CD4-positive, CD25-positive, alpha-beta regulatory T cell (primary cell): ENCODE results near the gene RAPGEF6. TPM values are rescaled to one million over a fixed set of nuclear protein-coding genes. Genes with fewer than 3 reads are reported as not detected.
"Not testable (repeated sequence)": the region's sequence is repeated elsewhere in the genome, so short reads cannot be mapped to it uniquely, and the experiment has no call there.

Source experiments
- ATAC-seq, 2 donors: fragments of 150-1000 bp; cut with Tn5 transposase; one replicate each; pipeline ENCODE4 v1.10.0; 2021; ENCODE audit warnings: low read depth in 2 of 2, moderate number of reproducible peaks in 2 of 2, moderate library complexity in 1 of 2
- DNase-seq, 3 donors: peaks; one replicate each; pipeline versions ENCODE4 v3.0.0 to v3.0.0-alpha.2; 2012 to 2022; ENCODE audit warnings: mixed read lengths in 1 of 3
- H3K27ac ChIP-seq: one replicate; pipeline ENCODE4 v1.7.0; 2013; ENCODE audit warnings: mild to moderate bottlenecking, low read length; ENCODE audit not compliant: insufficient read depth, poor library complexity, severe bottlenecking
- H3K27me3 ChIP-seq: one replicate; pipeline ENCODE4 v1.7.0; 2013; ENCODE audit warnings: low read length; ENCODE audit not compliant: control insufficient read depth, insufficient read depth
- H3K36me3 ChIP-seq: one replicate; pipeline ENCODE4 v1.7.0; 2013; ENCODE audit warnings: mild to moderate bottlenecking, low read length, moderate library complexity; ENCODE audit not compliant: control insufficient read depth, insufficient read depth
- H3K4me1 ChIP-seq: 2 replicates; pipeline ENCODE4 v1.7.0; 2013; ENCODE audit warnings: mild to moderate bottlenecking, low read length; ENCODE audit not compliant: insufficient read depth, control insufficient read depth, poor library complexity, severe bottlenecking
- H3K4me3 ChIP-seq: one replicate; pipeline ENCODE4 v1.7.0; 2013; ENCODE audit warnings: low read depth, mild to moderate bottlenecking, low read length, moderate library complexity
- H3K9me3 ChIP-seq, 2 experiments: 1 replicate in 1 of 2; 2 replicates in 1 of 2; pipeline ENCODE4 v1.7.0; 2013; ENCODE audit warnings: low read length in 2 of 2, mild to moderate bottlenecking in 1 of 2, moderate library complexity in 1 of 2; ENCODE audit not compliant: control insufficient read depth in 2 of 2
- H3K27ac Mint-ChIP-seq, 3 donors: one replicate each; pipeline ENCODE4 v1.8.0; 2020 to 2022; ENCODE audit warnings: mild to moderate bottlenecking in 3 of 3, mixed read lengths in 3 of 3, moderate library complexity in 2 of 3
- H3K27me3 Mint-ChIP-seq: one replicate; pipeline ENCODE4 v1.8.0; 2022; ENCODE audit warnings: mild to moderate bottlenecking, mixed read lengths
- H3K36me3 Mint-ChIP-seq: one replicate; pipeline ENCODE4 v1.8.0; 2020; ENCODE audit warnings: mixed read lengths
- H3K4me1 Mint-ChIP-seq, 4 donors: one replicate each; pipeline ENCODE4 v1.8.0; 2020 to 2022; ENCODE audit warnings: mixed read lengths in 4 of 4, mild to moderate bottlenecking in 1 of 4
- H3K4me3 Mint-ChIP-seq, 4 donors: one replicate each; pipeline ENCODE4 v1.8.0; 2020 to 2022; ENCODE audit warnings: mild to moderate bottlenecking in 4 of 4, mixed read lengths in 4 of 4, moderate library complexity in 3 of 4
- H3K9me3 Mint-ChIP-seq, 7 donors: one replicate each; pipeline ENCODE4 v1.8.0; 2020 to 2022; ENCODE audit warnings: mixed read lengths in 7 of 7, mild to moderate bottlenecking in 3 of 7, moderate library complexity in 2 of 7
- polyA plus RNA-seq, 4 donors: library from polyadenylated mRNA; unstranded; fragments of 300-500 nt; fragmentation: Illumina TruSeq; gene quantifications; one replicate each; pipeline ENCODE4 v1.2.3, GENCODE V29; 2021
- total RNA-seq: library from RNA; stranded (reverse); gene quantifications from one replicate; pipeline ENCODE4 v1.2.3, GENCODE V29; 2022

RAPGEF6 gene
- total and polyA plus RNA-seq, 5 donors from 2014 or later = 24.4 to 66.6 (median 34.1) TPM

DNA sequence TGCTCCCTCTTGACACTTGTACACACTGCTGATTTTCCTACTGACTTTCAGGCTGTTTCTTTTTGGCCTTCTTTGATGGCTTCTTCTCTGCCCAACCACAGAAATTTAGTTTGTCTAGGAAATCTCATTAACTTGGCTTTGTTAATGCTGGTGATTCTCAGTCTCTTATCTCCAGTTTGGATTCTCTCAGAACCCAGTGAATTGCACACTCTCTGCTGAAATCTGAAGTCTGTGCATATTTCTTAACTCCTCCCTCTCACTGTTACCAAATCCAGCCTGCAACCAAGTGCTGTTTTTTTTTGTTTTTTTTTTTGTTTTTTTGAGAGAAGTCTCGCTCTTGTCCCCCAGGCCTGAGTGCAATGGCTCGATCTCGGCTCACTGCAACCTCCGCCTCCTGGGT, 254.0 kb downstream of the RAPGEF6 start:
- H3K27ac ChIP-seq = peak overlapping the region; percentile 100
- peak overlapping the region; percentile 70 to 84 (median 79) for H3K4me3 Mint-ChIP-seq
- DNase-seq (no peak), ATAC-seq (no peak)
- peaks cover 7% of the 10 kb centered on the region for H3K36me3 ChIP-seq
- H3K27me3 ChIP-seq = no peaks in the 10 kb centered on the region
- H3K4me3 ChIP-seq = peak overlapping the region; percentile 75
- H3K4me1 ChIP-seq = peaks cover 91% of the 10 kb centered on the region
- H3K27me3 Mint-ChIP-seq = peaks cover 5% of the 10 kb centered on the region
- H3K4me1 Mint-ChIP-seq = peaks cover 45 to 96% (median 79%) of the 10 kb centered on the region in 4 donors
- H3K36me3 Mint-ChIP-seq = peaks cover 18% of the 10 kb centered on the region
- peak overlapping the region; percentile 97 to 100 (median 99) for H3K27ac Mint-ChIP-seq
- H3K9me3 ChIP-seq = no peaks in the 10 kb centered on the region
- peaks cover 0 to 2% (median 0%) of the 10 kb centered on the region in 7 donors for H3K9me3 Mint-ChIP-seq

- not testable (repeated sequence) for DNase-seq, H3K36me3 ChIP-seq, ATAC-seq, H3K9me3 Mint-ChIP-seq, H3K27me3 Mint-ChIP-seq, H3K27me3 ChIP-seq, H3K9me3 ChIP-seq
- H3K27ac ChIP-seq = peak overlapping the region; percentile 100
- Mint-ChIP-seq H3K27ac (peak overlapping the region; percentile 97 to 100 (median 99)), H3K36me3 (peaks cover 18% of the 10 kb centered on the region), H3K4me1 (peaks cover 52 to 96% (median 80%) of the 10 kb centered on the region in 4 donors), H3K4me3 (peak overlapping the region; percentile 83 to 94 (median 84))
- H3K4me3 ChIP-seq = peak overlapping the region; percentile 75
- peaks cover 89% of the 10 kb centered on the region for H3K4me1 ChIP-seq
Measured at GRCh38 chr5:131380238-131380637, 254.8 kb downstream of the RAPGEF6 start.

DNA sequence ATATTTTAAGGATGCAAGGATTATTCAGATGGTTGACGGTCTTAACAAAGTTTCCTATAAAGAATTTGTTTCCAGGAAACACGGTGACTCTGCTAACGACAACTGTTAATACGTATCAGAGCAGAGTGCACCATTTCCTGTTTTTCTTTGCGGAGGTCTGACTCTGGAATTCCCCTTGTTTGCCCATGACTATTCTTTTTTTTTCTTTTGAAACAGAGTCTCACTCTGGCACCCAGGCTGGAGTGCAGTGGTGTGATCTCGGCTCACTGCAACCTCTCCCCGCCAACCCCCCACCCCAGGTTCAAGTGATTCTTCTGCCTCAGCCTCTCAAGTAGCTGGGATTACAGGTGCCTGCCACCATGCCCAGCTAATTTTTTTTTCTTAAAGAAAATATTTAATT, 255.3 kb downstream of the RAPGEF6 start:
- peaks cover 5% of the 10 kb centered on the region for H3K27me3 Mint-ChIP-seq
- peaks cover 89% of the 10 kb centered on the region for H3K4me1 ChIP-seq
- DNase-seq (peak; percentile 70 to 88 (median 84)), ATAC-seq (peak; percentile 56 to 69)
- peaks cover 0 to 2% (median 0%) of the 10 kb centered on the region in 7 donors for H3K9me3 Mint-ChIP-seq
- H3K36me3 Mint-ChIP-seq = peaks cover 18% of the 10 kb centered on the region
- H3K4me3 ChIP-seq = peak overlapping the region; percentile 75
- H3K4me1 Mint-ChIP-seq = peaks cover 56 to 97% (median 81%) of the 10 kb centered on the region in 4 donors
- no peaks in the 10 kb centered on the region for H3K9me3 ChIP-seq
- no peaks in the 10 kb centered on the region for H3K36me3 ChIP-seq
- peak overlapping the region; percentile 83 to 94 (median 84) for H3K4me3 Mint-ChIP-seq
- H3K27ac Mint-ChIP-seq = peak overlapping the region; percentile 97 to 100 (median 99)
- H3K27me3 ChIP-seq = no peaks in the 10 kb centered on the region
- peak overlapping the region; percentile 100 for H3K27ac ChIP-seq

- H3K36me3 Mint-ChIP-seq = peaks cover 15% of the 10 kb centered on the region
- Histone ChIP-seq H3K9me3 (no peaks in the 10 kb centered on the region), H3K4me3 (peak overlapping the region; percentile 75), H3K4me1 (peaks cover 89% of the 10 kb centered on the region), H3K36me3 (no peaks in the 10 kb centered on the region), H3K27ac (peak overlapping the region; percentile 100), H3K27me3 (no peaks in the 10 kb centered on the region)
- peak overlapping the region; percentile 97 to 100 (median 99) for H3K27ac Mint-ChIP-seq
- peaks cover 54 to 96% (median 78%) of the 10 kb centered on the region in 4 donors for H3K4me1 Mint-ChIP-seq
- H3K9me3 Mint-ChIP-seq = peaks cover 0 to 2% (median 0%) of the 10 kb centered on the region in 7 donors
- peaks cover 5% of the 10 kb centered on the region for H3K27me3 Mint-ChIP-seq
- no peak for ATAC-seq
- peak in 2 of 3 donors; percentile 36 to 38 for DNase-seq
- H3K4me3 Mint-ChIP-seq = peak overlapping the region; percentile 53 to 84 (median 70)
Measured at GRCh38 chr5:131378721-131379541, 256.1 kb downstream of the RAPGEF6 start.

- H3K4me3 Mint-ChIP-seq = peak overlapping the region; percentile 37 to 55 (median 46)
- peaks cover 19% of the 10 kb centered on the region for H3K36me3 Mint-ChIP-seq
- Histone ChIP-seq H3K27ac (peak overlapping the region; percentile 100), H3K9me3 (no peaks in the 10 kb centered on the region), H3K27me3 (no peaks in the 10 kb centered on the region), H3K4me3 (peak overlapping the region; percentile 75), H3K36me3 (no peaks in the 10 kb centered on the region), H3K4me1 (peaks cover 87% of the 10 kb centered on the region)
- DNase-seq (peak in 1 of 3 donors; percentile 3), ATAC-seq (no peak)
- H3K9me3 Mint-ChIP-seq = peaks cover 0 to 2% (median 0%) of the 10 kb centered on the region in 7 donors
- H3K27me3 Mint-ChIP-seq = peaks cover 5% of the 10 kb centered on the region
- H3K27ac Mint-ChIP-seq = peak overlapping the region; percentile 87 to 99 (median 88)
- peaks cover 54 to 96% (median 79%) of the 10 kb centered on the region in 4 donors for H3K4me1 Mint-ChIP-seq
Measured at GRCh38 chr5:131377785-131378325, 257.2 kb downstream of the RAPGEF6 start.

DNA sequence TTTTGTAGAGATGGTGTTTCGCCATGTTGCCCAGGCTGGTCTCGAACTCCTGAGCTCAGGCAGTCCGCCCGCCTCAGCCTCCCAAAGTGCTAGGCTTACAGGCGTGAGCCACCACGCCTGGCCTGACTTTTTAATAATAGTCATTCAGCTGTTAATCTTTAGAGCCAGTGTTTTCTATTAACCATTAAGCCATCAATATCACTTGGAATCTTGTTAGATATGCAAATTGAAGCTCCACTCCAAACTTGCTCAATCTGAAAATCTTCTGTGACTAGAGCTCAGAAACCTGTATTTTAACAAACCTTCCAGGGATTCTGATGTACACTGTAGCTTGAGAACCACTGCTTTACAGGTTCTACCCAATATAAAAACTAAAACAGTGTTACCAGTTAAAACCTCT, 257.7 kb downstream of the RAPGEF6 start:
- peak overlapping the region in 3 of 4 donors; percentile 16 to 49 (median 42) for H3K4me3 Mint-ChIP-seq
- H3K27ac ChIP-seq = peak overlapping the region; percentile 100
- peaks cover 51 to 96% (median 78%) of the 10 kb centered on the region in 4 donors for H3K4me1 Mint-ChIP-seq
- peak overlapping the region; percentile 87 to 99 (median 88) for H3K27ac Mint-ChIP-seq
- no peaks in the 10 kb centered on the region for H3K36me3 ChIP-seq
- no peak for ATAC-seq
- no peaks in the 10 kb centered on the region for H3K9me3 ChIP-seq
- peak overlapping the region; percentile 75 for H3K4me3 ChIP-seq
- H3K27me3 Mint-ChIP-seq = peaks cover 5% of the 10 kb centered on the region
- H3K9me3 Mint-ChIP-seq = peaks cover 0 to 2% (median 0%) of the 10 kb centered on the region in 7 donors
- H3K27me3 ChIP-seq = no peaks in the 10 kb centered on the region
- peaks cover 86% of the 10 kb centered on the region for H3K4me1 ChIP-seq
- H3K36me3 Mint-ChIP-seq = peaks cover 19% of the 10 kb centered on the region
- no peak for DNase-seq

DNA sequence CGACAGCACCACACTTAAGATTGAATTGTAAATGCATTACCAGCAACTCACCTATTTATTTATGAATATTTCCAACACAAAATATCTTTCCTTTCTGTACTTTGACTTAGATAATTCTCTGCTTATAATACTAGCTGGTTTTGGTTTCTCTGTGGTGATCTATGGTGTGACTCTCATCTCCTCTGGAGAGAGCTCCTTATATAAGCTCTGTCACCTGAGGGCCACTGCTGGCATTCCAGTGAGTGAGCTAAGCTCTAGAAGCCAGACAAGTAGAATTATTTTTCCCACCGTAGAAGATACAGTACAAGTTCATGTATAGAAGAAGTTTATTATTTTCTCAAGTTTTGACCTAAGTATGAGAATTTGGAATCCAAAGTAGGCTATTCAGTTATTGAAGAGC, 259.7 kb downstream of the RAPGEF6 start:
- Histone ChIP-seq H3K4me3 (peak overlapping the region; percentile 68), H3K27me3 (no peaks in the 10 kb centered on the region), H3K36me3 (no peaks in the 10 kb centered on the region), H3K9me3 (no peaks in the 10 kb centered on the region), H3K4me1 (peaks cover 86% of the 10 kb centered on the region), H3K27ac (peak overlapping the region; percentile 100)
- peak overlapping the region; percentile 87 to 99 (median 88) for H3K27ac Mint-ChIP-seq
- DNase-seq (peak in 1 of 3 donors; percentile 33), ATAC-seq (no peak)
- H3K4me3 Mint-ChIP-seq = peak overlapping the region; percentile 30 to 75 (median 32)
- H3K4me1 Mint-ChIP-seq = peaks cover 54 to 97% (median 80%) of the 10 kb centered on the region in 4 donors
- peaks cover 9% of the 10 kb centered on the region for H3K36me3 Mint-ChIP-seq
- no peaks in the 10 kb centered on the region for H3K27me3 Mint-ChIP-seq
- H3K9me3 Mint-ChIP-seq = peaks cover 0 to 2% (median 0%) of the 10 kb centered on the region in 7 donors
